Measurements from ENCODE around the gene EIF4E3. TPM values are rescaled to one million over a fixed set of nuclear protein-coding genes. Genes with fewer than 3 reads are reported as not detected.
A peak's percentile ranks its signal among the peaks of the same experiment; 100 is the strongest.

Gene EIF4E3
- total and polyA plus RNA-seq, 4 donors = 7.5 to 26.4 (median 22.2) TPM

DNA sequence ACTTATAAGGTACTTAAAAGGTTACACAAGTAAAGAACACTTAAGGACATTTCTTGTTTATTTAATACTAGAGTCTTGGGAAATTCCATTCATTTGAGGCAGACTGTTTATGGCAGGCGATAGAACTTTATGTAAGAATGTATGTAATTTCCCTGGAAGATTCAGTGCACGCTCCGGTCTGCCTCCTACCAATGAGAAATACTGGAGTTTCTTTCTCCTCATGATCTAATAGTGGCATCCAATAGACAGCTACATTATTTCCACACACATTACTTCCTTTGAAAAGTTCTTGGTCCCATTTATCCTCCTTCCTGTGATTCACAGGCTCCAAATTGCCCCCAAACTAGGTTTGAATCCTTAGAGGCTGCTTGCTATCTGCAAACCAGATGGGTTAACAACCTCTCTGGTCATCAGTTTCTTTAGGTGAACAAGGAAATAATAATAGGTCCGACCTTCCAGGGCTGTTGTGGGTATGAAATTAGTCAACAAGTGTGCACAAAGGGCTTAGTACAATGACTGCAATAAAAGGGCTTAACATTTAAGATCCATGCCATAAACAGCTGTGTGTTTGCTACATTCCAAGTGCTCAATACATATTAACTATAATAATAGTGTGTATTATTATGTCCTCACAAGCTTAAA is 30.7 kb downstream of the EIF4E3 start:
- H3K27ac ChIP-seq (ENCODE audit: low read depth, low read length) = peak overlapping the region; percentile 72
- no peaks in the 10 kb centered on the region for H3K27me3 ChIP-seq (ENCODE audit: control insufficient read depth, insufficient read depth, low read length)
- H3K4me3 ChIP-seq (ENCODE audit: low read depth, low read length) = no peak overlapping the region
- DNase-seq (ENCODE audit: low read depth in 4 of 6, low spot score in 6 of 6) = no peak
- peaks cover 2% of the 10 kb centered on the region for H3K4me1 ChIP-seq (ENCODE audit: control insufficient read depth, insufficient read depth, low read length)
- 53% methylated on average over 3 of the region's 4 CpGs for WGBS (ENCODE audit: insufficient coverage)
- H3K36me3 ChIP-seq (ENCODE audit: control insufficient read depth, insufficient read depth, low read length) = no peaks in the 10 kb centered on the region
- H3K9me3 ChIP-seq (ENCODE audit: control insufficient read depth, insufficient read depth, low read length) = no peaks in the 10 kb centered on the region

DNA sequence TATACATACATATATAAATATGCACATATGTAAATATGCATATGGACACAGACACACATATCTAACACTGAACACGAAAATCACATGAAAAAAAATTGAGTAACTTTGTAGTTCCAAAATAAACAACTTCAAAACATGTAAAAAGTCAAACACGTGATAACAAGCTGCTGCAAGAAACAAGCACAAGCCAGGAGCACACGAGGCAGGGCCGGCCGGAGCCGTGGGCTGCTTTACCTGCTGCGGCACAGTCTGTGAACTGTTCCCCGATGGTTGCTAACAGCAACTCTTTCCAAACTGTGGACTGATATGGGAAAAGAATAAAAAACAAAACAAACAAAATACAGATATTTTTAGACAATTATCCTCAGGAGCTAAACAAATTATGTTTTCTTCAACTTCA is 31.6 kb downstream of the EIF4E3 start:
- Histone ChIP-seq H3K36me3 (ENCODE audit: control insufficient read depth, insufficient read depth, low read length) (no peaks in the 10 kb centered on the region), H3K4me1 (ENCODE audit: control insufficient read depth, insufficient read depth, low read length) (peaks cover 2% of the 10 kb centered on the region), H3K27me3 (ENCODE audit: control insufficient read depth, insufficient read depth, low read length) (no peaks in the 10 kb centered on the region), H3K27ac (ENCODE audit: low read depth, low read length) (peak overlapping the region; percentile 72), H3K9me3 (ENCODE audit: control insufficient read depth, insufficient read depth, low read length) (no peaks in the 10 kb centered on the region), H3K4me3 (ENCODE audit: low read depth, low read length) (no peak overlapping the region)
- 100% methylated on average over 1 of the region's 8 CpGs for WGBS (ENCODE audit: insufficient coverage)
- DNase-seq (ENCODE audit: low read depth in 4 of 6, low spot score in 6 of 6) = no peak

DNA sequence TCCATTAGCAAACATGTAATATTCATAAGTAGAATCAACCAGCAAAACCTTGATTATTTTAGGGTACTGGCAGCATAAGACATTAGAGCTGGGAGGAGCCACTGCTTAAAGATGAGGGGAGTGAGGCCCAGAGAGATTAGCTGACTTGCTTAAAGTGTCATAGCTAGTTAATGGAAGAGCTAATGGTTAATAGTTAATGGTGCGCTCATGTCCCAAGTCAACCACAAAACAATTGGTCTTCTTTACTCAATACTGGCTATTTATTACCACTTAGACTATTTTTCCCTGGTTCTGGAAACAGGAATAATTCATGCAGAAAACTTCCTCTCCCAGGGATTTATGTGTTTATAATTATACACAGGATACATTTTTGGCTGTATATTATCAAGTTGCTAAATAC is 33.1 kb downstream of the EIF4E3 start:
- no peaks in the 10 kb centered on the region for H3K9me3 ChIP-seq (ENCODE audit: control insufficient read depth, insufficient read depth, low read length)
- H3K4me1 ChIP-seq (ENCODE audit: control insufficient read depth, insufficient read depth, low read length) = peaks cover 2% of the 10 kb centered on the region
- no peak overlapping the region for H3K4me3 ChIP-seq (ENCODE audit: low read depth, low read length)
- H3K36me3 ChIP-seq (ENCODE audit: control insufficient read depth, insufficient read depth, low read length) = no peaks in the 10 kb centered on the region
- peak in 1 of 6 donors; percentile 33 for DNase-seq (ENCODE audit: low read depth in 4 of 6, low spot score in 6 of 6)
- no peak overlapping the region for H3K27ac ChIP-seq (ENCODE audit: low read depth, low read length)
- WGBS (ENCODE audit: insufficient coverage) = no CpG with 5 or more reads among the region's 1 CpG
- H3K27me3 ChIP-seq (ENCODE audit: control insufficient read depth, insufficient read depth, low read length) = no peaks in the 10 kb centered on the region

DNA sequence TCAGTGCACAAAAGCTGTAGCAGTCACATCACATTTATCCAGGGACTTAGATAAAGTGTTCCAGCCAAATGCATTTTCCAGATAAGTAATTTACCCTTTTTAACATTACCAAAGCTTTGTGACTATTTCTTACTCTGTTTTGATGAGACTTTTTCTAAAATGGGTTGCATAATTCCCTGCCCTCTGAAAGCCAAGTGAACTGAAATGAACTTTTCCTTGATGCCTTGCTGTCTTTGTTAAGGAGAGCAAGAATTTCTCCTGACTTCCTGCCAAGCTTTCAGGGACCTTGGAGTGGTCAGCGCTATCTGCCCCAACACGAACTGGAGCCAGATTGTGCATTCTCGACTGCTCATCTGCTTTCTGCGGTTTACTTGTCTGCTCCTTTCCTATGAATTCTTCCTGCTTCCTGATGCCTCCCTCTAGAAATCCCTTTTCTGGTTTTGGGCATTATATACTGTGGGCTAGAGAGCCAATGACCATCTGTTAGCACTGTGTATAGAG is 34.8 kb downstream of the EIF4E3 start:
- H3K36me3 ChIP-seq (ENCODE audit: control insufficient read depth, insufficient read depth, low read length) = no peaks in the 10 kb centered on the region
- WGBS (ENCODE audit: insufficient coverage) = 38% methylated on average over 4 of the region's 4 CpGs
- no peaks in the 10 kb centered on the region for H3K27me3 ChIP-seq (ENCODE audit: control insufficient read depth, insufficient read depth, low read length)
- H3K27ac ChIP-seq (ENCODE audit: low read depth, low read length) = no peak overlapping the region
- no peaks in the 10 kb centered on the region for H3K9me3 ChIP-seq (ENCODE audit: control insufficient read depth, insufficient read depth, low read length)
- H3K4me1 ChIP-seq (ENCODE audit: control insufficient read depth, insufficient read depth, low read length) = peaks cover 2% of the 10 kb centered on the region
- peak in 2 of 6 donors; percentile 37 to 51 for DNase-seq (ENCODE audit: low read depth in 4 of 6, low spot score in 6 of 6)
- H3K4me3 ChIP-seq (ENCODE audit: low read depth, low read length) = no peak overlapping the region

DNA sequence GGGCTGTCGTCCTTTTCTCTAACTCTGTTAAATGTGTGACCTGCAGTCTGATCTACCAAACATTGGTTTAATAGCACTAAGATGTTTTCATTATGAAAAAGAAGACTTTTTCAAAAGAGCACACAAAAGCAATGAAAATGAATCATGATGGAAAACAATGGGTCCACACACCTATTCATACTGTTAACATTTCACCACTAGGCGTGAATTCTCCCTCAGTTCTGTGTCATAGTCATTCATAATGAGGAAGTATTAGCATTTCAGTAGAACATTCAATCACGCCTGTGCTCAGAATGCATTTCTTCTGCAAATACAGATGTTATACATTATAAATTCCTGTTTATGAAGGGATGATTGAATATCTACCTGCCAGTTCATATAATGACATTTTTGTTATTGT is 35.9 kb downstream of the EIF4E3 start:
- peaks cover 5% of the 10 kb centered on the region for H3K4me1 ChIP-seq (ENCODE audit: control insufficient read depth, insufficient read depth, low read length)
- no peak overlapping the region for H3K27ac ChIP-seq (ENCODE audit: low read depth, low read length)
- no peak overlapping the region for H3K4me3 ChIP-seq (ENCODE audit: low read depth, low read length)
- WGBS (ENCODE audit: insufficient coverage) = no CpG with 5 or more reads among the region's 3 CpGs
- H3K9me3 ChIP-seq (ENCODE audit: control insufficient read depth, insufficient read depth, low read length) = no peaks in the 10 kb centered on the region
- DNase-seq (ENCODE audit: low read depth in 4 of 6, low spot score in 6 of 6) = no peak
- no peaks in the 10 kb centered on the region for H3K36me3 ChIP-seq (ENCODE audit: control insufficient read depth, insufficient read depth, low read length)
- H3K27me3 ChIP-seq (ENCODE audit: control insufficient read depth, insufficient read depth, low read length) = no peaks in the 10 kb centered on the region

DNA sequence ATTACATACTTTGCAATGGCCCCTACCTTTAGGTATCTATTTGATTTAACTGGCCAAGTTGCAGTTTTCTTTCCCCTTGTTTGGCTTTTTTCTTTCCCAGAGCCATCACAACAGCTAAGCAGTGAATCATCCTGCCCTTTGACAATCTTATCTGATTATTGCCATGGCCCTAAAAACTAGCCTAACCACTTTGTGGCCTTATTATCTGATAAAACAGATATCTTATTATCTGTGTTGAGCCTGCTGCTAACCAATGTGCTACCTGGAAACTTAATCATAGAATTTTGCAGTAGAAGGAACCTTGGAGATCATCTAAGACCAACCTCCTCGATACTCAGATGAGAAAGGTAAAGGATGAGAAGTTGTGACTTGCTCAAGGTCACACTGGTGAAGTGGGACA is 37.1 kb downstream of the EIF4E3 start:
- H3K4me3 ChIP-seq (ENCODE audit: low read depth, low read length) = no peak overlapping the region
- DNase-seq (ENCODE audit: low read depth in 4 of 6, low spot score in 6 of 6) = no peak
- H3K4me1 ChIP-seq (ENCODE audit: control insufficient read depth, insufficient read depth, low read length) = peaks cover 3% of the 10 kb centered on the region
- no peaks in the 10 kb centered on the region for H3K27me3 ChIP-seq (ENCODE audit: control insufficient read depth, insufficient read depth, low read length)
- H3K36me3 ChIP-seq (ENCODE audit: control insufficient read depth, insufficient read depth, low read length) = no peaks in the 10 kb centered on the region
- H3K27ac ChIP-seq (ENCODE audit: low read depth, low read length) = no peak overlapping the region
- no CpG with 5 or more reads among the region's 1 CpG for WGBS (ENCODE audit: insufficient coverage)
- no peaks in the 10 kb centered on the region for H3K9me3 ChIP-seq (ENCODE audit: control insufficient read depth, insufficient read depth, low read length)

DNA sequence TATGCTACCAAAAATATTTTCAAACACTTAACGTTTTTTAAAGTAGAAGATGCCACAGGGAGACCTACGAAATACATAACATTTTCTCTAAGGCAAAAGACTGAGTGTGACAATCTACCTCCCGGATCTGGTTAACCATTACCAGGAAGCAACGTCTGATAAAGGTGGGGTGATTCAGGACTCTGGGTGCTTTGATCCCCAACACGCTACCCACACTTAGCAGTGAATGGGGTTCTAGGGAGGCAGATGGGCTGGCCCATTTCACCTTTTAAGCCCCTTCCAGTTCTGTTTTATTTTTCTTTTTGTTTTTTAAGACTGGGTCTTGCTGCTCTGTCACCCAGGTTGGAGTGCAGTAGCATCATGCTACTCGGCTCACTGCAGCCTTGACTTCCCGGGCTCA is 39.5 kb downstream of the EIF4E3 start:
- H3K9me3 ChIP-seq (ENCODE audit: control insufficient read depth, insufficient read depth, low read length) = no peaks in the 10 kb centered on the region
- peaks cover 3% of the 10 kb centered on the region for H3K4me1 ChIP-seq (ENCODE audit: control insufficient read depth, insufficient read depth, low read length)
- no peak for DNase-seq (ENCODE audit: low read depth in 4 of 6, low spot score in 6 of 6)
- H3K4me3 ChIP-seq (ENCODE audit: low read depth, low read length) = no peak overlapping the region
- WGBS (ENCODE audit: insufficient coverage) = 100% methylated on average over 2 of the region's 7 CpGs
- H3K27ac ChIP-seq (ENCODE audit: low read depth, low read length) = no peak overlapping the region
- H3K36me3 ChIP-seq (ENCODE audit: control insufficient read depth, insufficient read depth, low read length) = no peaks in the 10 kb centered on the region
- no peaks in the 10 kb centered on the region for H3K27me3 ChIP-seq (ENCODE audit: control insufficient read depth, insufficient read depth, low read length)

DNA sequence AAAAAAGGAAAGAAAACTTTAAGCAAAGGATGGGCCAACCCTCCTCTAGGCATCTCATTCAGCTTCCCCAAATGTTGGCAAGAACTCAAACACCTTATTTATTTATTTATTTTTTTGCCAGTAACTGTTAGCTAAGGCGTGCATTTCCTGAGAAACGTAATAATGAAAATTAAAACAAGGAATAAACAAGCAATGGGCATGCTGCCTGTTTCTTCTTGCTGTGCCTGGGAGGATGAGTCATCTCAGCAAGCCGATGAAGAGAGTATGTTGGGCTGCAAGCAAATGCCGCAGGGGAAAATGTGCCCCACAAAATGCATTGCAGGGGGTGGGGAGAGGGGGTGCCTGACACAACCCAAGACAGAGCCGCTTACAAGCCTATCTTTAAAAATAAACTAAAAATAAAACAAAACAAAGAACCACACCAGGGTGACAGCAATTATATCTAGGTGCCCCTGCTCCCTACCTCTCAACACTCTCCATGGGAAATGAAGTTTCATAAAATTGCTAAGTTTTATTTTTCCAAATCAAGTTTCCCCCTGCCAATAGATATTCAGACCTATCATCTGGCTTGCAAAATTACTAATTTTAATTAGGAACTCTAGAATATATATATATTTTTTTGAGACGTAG is 40.3 kb downstream of the EIF4E3 start:
- 0% methylated on average over 1 of the region's 6 CpGs for WGBS (ENCODE audit: insufficient coverage)
- Histone ChIP-seq H3K4me3 (ENCODE audit: low read depth, low read length) (no peak overlapping the region), H3K4me1 (ENCODE audit: control insufficient read depth, insufficient read depth, low read length) (peaks cover 3% of the 10 kb centered on the region), H3K9me3 (ENCODE audit: control insufficient read depth, insufficient read depth, low read length) (no peaks in the 10 kb centered on the region), H3K27ac (ENCODE audit: low read depth, low read length) (no peak overlapping the region), H3K36me3 (ENCODE audit: control insufficient read depth, insufficient read depth, low read length) (no peaks in the 10 kb centered on the region), H3K27me3 (ENCODE audit: control insufficient read depth, insufficient read depth, low read length) (no peaks in the 10 kb centered on the region)
- peak in 2 of 6 donors; percentile 54 to 67 for DNase-seq (ENCODE audit: low read depth in 4 of 6, low spot score in 6 of 6)

DNA sequence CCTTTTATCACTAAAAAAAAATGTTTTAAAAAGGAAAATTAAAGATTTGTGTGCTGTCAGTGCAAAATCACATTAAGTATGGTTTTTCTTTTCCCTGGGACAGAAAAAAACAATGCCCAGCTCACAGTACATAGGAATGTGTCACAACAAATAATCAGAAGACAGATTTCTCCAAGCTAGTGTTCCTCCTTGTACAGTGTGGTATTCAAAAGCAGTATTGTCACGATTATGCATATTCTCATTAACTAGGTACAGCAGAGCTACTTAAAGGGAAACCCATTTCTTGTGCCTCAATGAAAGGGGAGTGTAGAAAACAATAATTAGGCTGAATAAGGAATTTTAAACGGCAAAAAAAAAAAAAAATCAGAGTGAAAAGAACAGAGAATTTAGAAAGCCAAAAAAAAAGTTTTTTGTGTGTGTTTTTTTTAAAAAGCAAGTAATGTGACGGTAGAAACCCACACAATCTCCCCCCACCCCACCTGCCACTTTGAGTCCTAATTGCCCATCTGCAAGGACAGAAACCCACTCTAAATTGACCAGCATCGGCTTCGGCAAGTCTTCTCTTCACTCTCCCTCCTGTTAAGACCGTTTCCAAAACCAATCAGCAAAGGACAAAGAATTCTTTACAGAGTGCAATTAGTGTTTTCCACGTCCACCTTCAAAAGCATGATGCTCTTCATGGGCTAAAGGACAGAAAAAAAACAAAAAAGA is 41.0 kb downstream of the EIF4E3 start:
- H3K27me3 ChIP-seq (ENCODE audit: control insufficient read depth, insufficient read depth, low read length) = no peaks in the 10 kb centered on the region
- H3K9me3 ChIP-seq (ENCODE audit: control insufficient read depth, insufficient read depth, low read length) = no peaks in the 10 kb centered on the region
- H3K27ac ChIP-seq (ENCODE audit: low read depth, low read length) = no peak overlapping the region
- WGBS (ENCODE audit: insufficient coverage) = 37% methylated on average over 3 of the region's 7 CpGs
- DNase-seq (ENCODE audit: low read depth in 4 of 6, low spot score in 6 of 6) = no peak
- peaks cover 3% of the 10 kb centered on the region for H3K4me1 ChIP-seq (ENCODE audit: control insufficient read depth, insufficient read depth, low read length)
- H3K36me3 ChIP-seq (ENCODE audit: control insufficient read depth, insufficient read depth, low read length) = no peaks in the 10 kb centered on the region
- no peak overlapping the region for H3K4me3 ChIP-seq (ENCODE audit: low read depth, low read length)

Measured in spinal cord (tissue), 10 donors.